Measurements from ENCODE around the gene DUS3L. TPM values are rescaled to one million over a fixed set of nuclear protein-coding genes. Genes with fewer than 3 reads are reported as not detected.
A peak's percentile ranks its signal among the peaks of the same experiment; 100 is the strongest.

The DUS3L gene
- total RNA-seq, 1 experiment from 2014 or later, result 105 TPM

GRCh38 chr19:5823579-5824281, 32.8 kb upstream of the DUS3L start:
- in situ Hi-C loops (cut with HindIII; ENCODE audit: low sequenced_read_pairs), result no loop called here
- DNase-seq (ENCODE audit: low spot score), result peak; percentile 12

GRCh38 chr19:5822181-5822844, 31.4 kb upstream of the DUS3L start:
- DNase-seq (ENCODE audit: low spot score), result no peak
- in situ Hi-C loops (cut with HindIII; ENCODE audit: low sequenced_read_pairs), result no loop called here

- in situ Hi-C loops (cut with HindIII; ENCODE audit: low sequenced_read_pairs), result no loop called here
These were observed 30.7 kb upstream of the DUS3L start for GRCh38 chr19:5821521-5822180.

GRCh38 chr19:5820785-5821184, 29.8 kb upstream of the DUS3L start:
- no peak for DNase-seq (ENCODE audit: low spot score)

More at GRCh38 chr19:5821521-5822180, 30.7 kb upstream of the DUS3L start:
- DNase-seq (ENCODE audit: low spot score), result no peak

GRCh38 chr19:5818594-5818993, 27.6 kb upstream of the DUS3L start:
- no peak for DNase-seq (ENCODE audit: low spot score)
- in situ Hi-C loops (cut with HindIII; ENCODE audit: low sequenced_read_pairs), result no loop called here

More at GRCh38 chr19:5820785-5821184, 29.8 kb upstream of the DUS3L start:
- in situ Hi-C loops (cut with HindIII; ENCODE audit: low sequenced_read_pairs), result no loop called here

GRCh38 chr19:5817218-5817617, 26.3 kb upstream of the DUS3L start:
- in situ Hi-C loops (cut with HindIII; ENCODE audit: low sequenced_read_pairs), result no loop called here
- no peak for DNase-seq (ENCODE audit: low spot score)

GRCh38 chr19:5814852-5815246, 23.9 kb upstream of the DUS3L start:
- DNase-seq (ENCODE audit: low spot score), result no peak
- in situ Hi-C loops (cut with HindIII; ENCODE audit: low sequenced_read_pairs), result no loop called here

- in situ Hi-C loops (cut with HindIII; ENCODE audit: low sequenced_read_pairs), result no loop called here
- no peak for DNase-seq (ENCODE audit: low spot score)
These were observed 23.3 kb upstream of the DUS3L start for GRCh38 chr19:5814123-5814851.

GRCh38 chr19:5811117-5811516, 20.2 kb upstream of the DUS3L start:
- DNase-seq (ENCODE audit: low spot score), result no peak
- in situ Hi-C loops (cut with HindIII; ENCODE audit: low sequenced_read_pairs), result no loop called here

GRCh38 chr19:5809469-5809868, 18.5 kb upstream of the DUS3L start:
- no peak for DNase-seq (ENCODE audit: low spot score)
- in situ Hi-C loops (cut with HindIII; ENCODE audit: low sequenced_read_pairs), result loop anchor here (10.0 kb wide), 1 partner anchor 125 kb away; no protein-coding TSS in a partner anchor

- no peak for DNase-seq (ENCODE audit: low spot score)
- in situ Hi-C loops (cut with HindIII; ENCODE audit: low sequenced_read_pairs), result loop anchor here (10.0 kb wide), 1 partner anchor 126 kb away; no protein-coding TSS in a partner anchor
These were observed 18.1 kb upstream of the DUS3L start for GRCh38 chr19:5809053-5809452.

GRCh38 chr19:5808120-5808816, 17.3 kb upstream of the DUS3L start:
- DNase-seq (ENCODE audit: low spot score), result no peak
- in situ Hi-C loops (cut with HindIII; ENCODE audit: low sequenced_read_pairs), result loop anchor here (10.0 kb wide), 1 partner anchor 127 kb away; no protein-coding TSS in a partner anchor

GRCh38 chr19:5806905-5807304, 15.9 kb upstream of the DUS3L start:
- no peak for DNase-seq (ENCODE audit: low spot score)
- in situ Hi-C loops (cut with HindIII; ENCODE audit: low sequenced_read_pairs), result loop anchor here (10.0 kb wide), 1 partner anchor 128 kb away; no protein-coding TSS in a partner anchor

- DNase-seq (ENCODE audit: low spot score), result no peak
- in situ Hi-C loops (cut with HindIII; ENCODE audit: low sequenced_read_pairs), result loop anchor here (10.0 kb wide), 1 partner anchor 129 kb away; no protein-coding TSS in a partner anchor
These were observed 15.1 kb upstream of the DUS3L start for GRCh38 chr19:5806133-5806489.

- peak; percentile 35 for DNase-seq (ENCODE audit: low spot score)
- in situ Hi-C loops (cut with HindIII; ENCODE audit: low sequenced_read_pairs), result loop anchor here (10.0 kb wide), 1 partner anchor 129 kb away; no protein-coding TSS in a partner anchor
These were observed 14.6 kb upstream of the DUS3L start for GRCh38 chr19:5805462-5806132.

- in situ Hi-C loops (cut with HindIII; ENCODE audit: low sequenced_read_pairs), result loop anchor here (10.0 kb wide), 1 partner anchor 130 kb away; no protein-coding TSS in a partner anchor
- DNase-seq (ENCODE audit: low spot score), result no peak
These were observed 13.8 kb upstream of the DUS3L start, which contains the start of gene NRTN for GRCh38 chr19:5804516-5805461. NRTN (plus strand) TSS chr19:5805067; CDS start chr19:5824166, 19,099 bp downstream.

Measured in G401 (cell line).